Frontal cortex (tissue), 4 donors: ENCODE results near the gene ARHGAP24. TPM values are rescaled to one million over a fixed set of nuclear protein-coding genes. Genes with fewer than 3 reads are reported as not detected.

ENCODE experiments used
- DNase-seq, 2 donors: peaks; one replicate each; pipeline ENCODE4 v3.0.0; 2012; ENCODE audit warnings: low spot score in 2 of 2
- FAIRE-seq: peaks from 2 replicates; lab custom pipeline; 2012; peaks lifted over from hg19 to GRCh38; lab: Jason Lieb, UNC
- total RNA-seq: library from RNA; depleted of rRNA; stranded (reverse); fragments of >200 nt; gene quantifications from one replicate; pipeline ENCODE4 v1.2.3, GENCODE V29; 2014
- donor health status: control.
- donor health status: control.
- donor health status: control.

The ARHGAP24 gene
- total RNA-seq, 1 donor from 2014 or later, result 1.6 TPM

GRCh38 chr4:85570388-85570787 lies 95.4 kb downstream of the ARHGAP24 start:
- no peak for FAIRE-seq
- DNase-seq, result no peak

- DNase-seq (no peak), FAIRE-seq (no peak)
Measured at GRCh38 chr4:85571008-85571407, 96.1 kb downstream of the ARHGAP24 start.

- no peak for DNase-seq
- no peak for FAIRE-seq
Measured at GRCh38 chr4:85573270-85573669, 98.3 kb downstream of the ARHGAP24 start.

- FAIRE-seq (no peak), DNase-seq (no peak)
Measured at GRCh38 chr4:85577307-85577706, 102.4 kb downstream of the ARHGAP24 start.

- DNase-seq (no peak), FAIRE-seq (no peak)
Measured at GRCh38 chr4:85579942-85580341, 105.0 kb downstream of the ARHGAP24 start.

- DNase-seq, result no peak
- no peak for FAIRE-seq
Measured at GRCh38 chr4:85580489-85580888, 105.5 kb downstream of the ARHGAP24 start.

GRCh38 chr4:85587952-85588351 lies 113.0 kb downstream of the ARHGAP24 start:
- DNase-seq (no peak), FAIRE-seq (no peak)

GRCh38 chr4:85591406-85592098 lies 116.6 kb downstream of the ARHGAP24 start:
- FAIRE-seq, result no peak
- no peak for DNase-seq

- DNase-seq, result no peak
- no peak for FAIRE-seq
Measured at GRCh38 chr4:85595098-85595775, 120.3 kb downstream of the ARHGAP24 start.

- FAIRE-seq (no peak), DNase-seq (no peak)
Measured at GRCh38 chr4:85595796-85596559, 121.0 kb downstream of the ARHGAP24 start.

GRCh38 chr4:85598936-85599335 lies 124.0 kb downstream of the ARHGAP24 start:
- DNase-seq (no peak), FAIRE-seq (no peak)

GRCh38 chr4:85600501-85600900 lies 125.6 kb downstream of the ARHGAP24 start:
- DNase-seq, result no peak
- no peak for FAIRE-seq

- DNase-seq (no peak), FAIRE-seq (no peak)
Measured at GRCh38 chr4:85603437-85604336, 128.7 kb downstream of the ARHGAP24 start.

- no peak for DNase-seq
- FAIRE-seq, result no peak
Measured at GRCh38 chr4:85606505-85606904, 131.6 kb downstream of the ARHGAP24 start.

GRCh38 chr4:85607624-85608023 lies 132.7 kb downstream of the ARHGAP24 start:
- DNase-seq (no peak), FAIRE-seq (no peak)

GRCh38 chr4:85610450-85610849 lies 135.5 kb downstream of the ARHGAP24 start:
- FAIRE-seq (no peak), DNase-seq (no peak)

- DNase-seq (no peak), FAIRE-seq (no peak)
Measured at GRCh38 chr4:85611661-85612060, 136.7 kb downstream of the ARHGAP24 start.

- FAIRE-seq (no peak), DNase-seq (no peak)
Measured at GRCh38 chr4:85613901-85614300, 139.0 kb downstream of the ARHGAP24 start.

GRCh38 chr4:85615952-85616351 lies 141.0 kb downstream of the ARHGAP24 start:
- no peak for FAIRE-seq

GRCh38 chr4:85617202-85617601 lies 142.3 kb downstream of the ARHGAP24 start:
- DNase-seq (no peak), FAIRE-seq (no peak)

More at GRCh38 chr4:85615952-85616351, 141.0 kb downstream of the ARHGAP24 start:
- DNase-seq, result no peak
